ENCODE measurements around the gene WDR43.

GRCh38 chr2:28930205-28930604 is 35.7 kb downstream of the WDR43 start:
- no peak for TF ChIP-seq SUZ12 (IDR thresholded peaks at IDR 0.05)
- TF ChIP-seq SP1 (IDR thresholded peaks at IDR 0.05), result no peak
- no peak for TF ChIP-seq PKNOX1 (IDR thresholded peaks at IDR 0.05)
